Smooth muscle cell of the brain vasculature (primary cell): Measurements from ENCODE around the gene LRMDA.

Experiments
- DNase-seq: peaks from one replicate; pipeline ENCODE4 v3.0.0-alpha.2; 2012; ENCODE audit warnings: low read depth, low spot score

Gene LRMDA

GRCh38 chr10:75825661-75826060, 394.2 kb downstream of the LRMDA start:
- DNase-seq, result no peak

- DNase-seq, result no peak
These were observed 395.4 kb downstream of the LRMDA start for GRCh38 chr10:75826846-75827245.

- no peak for DNase-seq
These were observed 396.2 kb downstream of the LRMDA start for GRCh38 chr10:75827587-75828021.

GRCh38 chr10:75828413-75828812, 397.0 kb downstream of the LRMDA start:
- DNase-seq, result no peak

- DNase-seq, result no peak
These were observed 404.6 kb downstream of the LRMDA start for GRCh38 chr10:75836064-75836463.

- DNase-seq, result no peak
These were observed 407.1 kb downstream of the LRMDA start for GRCh38 chr10:75838486-75838885.

GRCh38 chr10:75839020-75839419, 407.6 kb downstream of the LRMDA start:
- no peak for DNase-seq

- DNase-seq, result no peak
These were observed 409.8 kb downstream of the LRMDA start for GRCh38 chr10:75841266-75841665.

GRCh38 chr10:75845176-75845947, 413.9 kb downstream of the LRMDA start:
- no peak for DNase-seq

- no peak for DNase-seq
These were observed 416.1 kb downstream of the LRMDA start for GRCh38 chr10:75847477-75847876.

- DNase-seq, result no peak
These were observed 420.3 kb downstream of the LRMDA start for GRCh38 chr10:75851580-75852345.

- DNase-seq, result no peak
These were observed 421.5 kb downstream of the LRMDA start for GRCh38 chr10:75852851-75853484.

- no peak for DNase-seq
These were observed 425.9 kb downstream of the LRMDA start for GRCh38 chr10:75857269-75857846.

- DNase-seq, result no peak
These were observed 426.5 kb downstream of the LRMDA start for GRCh38 chr10:75857896-75858295.

GRCh38 chr10:75858339-75858738, 426.9 kb downstream of the LRMDA start:
- no peak for DNase-seq

- no peak for DNase-seq
These were observed 427.7 kb downstream of the LRMDA start for GRCh38 chr10:75859141-75859540.

GRCh38 chr10:75860009-75860408, 428.6 kb downstream of the LRMDA start:
- DNase-seq, result no peak

GRCh38 chr10:75861582-75861981, 430.2 kb downstream of the LRMDA start:
- DNase-seq, result no peak

- DNase-seq, result no peak
These were observed 431.5 kb downstream of the LRMDA start for GRCh38 chr10:75862935-75863334.

GRCh38 chr10:75864717-75865116, 433.3 kb downstream of the LRMDA start:
- DNase-seq, result no peak

GRCh38 chr10:75865413-75866299, 434.2 kb downstream of the LRMDA start:
- DNase-seq, result no peak
